ENCODE measurements around the gene CMPK1. TPM values are rescaled to one million over a fixed set of nuclear protein-coding genes. Genes with fewer than 3 reads are reported as not detected.

The CMPK1 gene
- total and polyA plus RNA-seq, 2 of the 8 experiments (the other 6 are each of a cell fraction or from before 2014, with no cell fraction given) = 6.0 to 36.9 TPM

DNA sequence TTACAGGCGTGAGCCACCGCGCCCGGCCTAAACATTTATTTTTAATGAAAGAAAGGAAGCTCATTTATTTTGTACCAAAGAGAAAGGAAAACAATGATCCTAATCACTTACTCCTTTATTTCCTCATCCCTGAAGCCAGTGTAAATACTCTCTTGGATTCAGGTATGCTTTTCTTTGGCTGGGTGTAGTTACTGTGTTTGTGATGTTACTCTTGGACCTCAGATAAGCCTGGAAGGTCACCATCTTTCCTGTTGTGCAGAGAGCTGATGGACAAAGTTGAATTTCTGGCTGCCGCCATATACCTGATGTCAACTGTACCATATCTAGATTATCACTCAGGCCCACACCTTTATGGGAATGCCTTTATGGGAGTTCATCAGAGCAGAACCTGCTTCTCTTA lies 47.1 kb downstream of the CMPK1 start (continued):
- TF ChIP-seq, protein P1, sequence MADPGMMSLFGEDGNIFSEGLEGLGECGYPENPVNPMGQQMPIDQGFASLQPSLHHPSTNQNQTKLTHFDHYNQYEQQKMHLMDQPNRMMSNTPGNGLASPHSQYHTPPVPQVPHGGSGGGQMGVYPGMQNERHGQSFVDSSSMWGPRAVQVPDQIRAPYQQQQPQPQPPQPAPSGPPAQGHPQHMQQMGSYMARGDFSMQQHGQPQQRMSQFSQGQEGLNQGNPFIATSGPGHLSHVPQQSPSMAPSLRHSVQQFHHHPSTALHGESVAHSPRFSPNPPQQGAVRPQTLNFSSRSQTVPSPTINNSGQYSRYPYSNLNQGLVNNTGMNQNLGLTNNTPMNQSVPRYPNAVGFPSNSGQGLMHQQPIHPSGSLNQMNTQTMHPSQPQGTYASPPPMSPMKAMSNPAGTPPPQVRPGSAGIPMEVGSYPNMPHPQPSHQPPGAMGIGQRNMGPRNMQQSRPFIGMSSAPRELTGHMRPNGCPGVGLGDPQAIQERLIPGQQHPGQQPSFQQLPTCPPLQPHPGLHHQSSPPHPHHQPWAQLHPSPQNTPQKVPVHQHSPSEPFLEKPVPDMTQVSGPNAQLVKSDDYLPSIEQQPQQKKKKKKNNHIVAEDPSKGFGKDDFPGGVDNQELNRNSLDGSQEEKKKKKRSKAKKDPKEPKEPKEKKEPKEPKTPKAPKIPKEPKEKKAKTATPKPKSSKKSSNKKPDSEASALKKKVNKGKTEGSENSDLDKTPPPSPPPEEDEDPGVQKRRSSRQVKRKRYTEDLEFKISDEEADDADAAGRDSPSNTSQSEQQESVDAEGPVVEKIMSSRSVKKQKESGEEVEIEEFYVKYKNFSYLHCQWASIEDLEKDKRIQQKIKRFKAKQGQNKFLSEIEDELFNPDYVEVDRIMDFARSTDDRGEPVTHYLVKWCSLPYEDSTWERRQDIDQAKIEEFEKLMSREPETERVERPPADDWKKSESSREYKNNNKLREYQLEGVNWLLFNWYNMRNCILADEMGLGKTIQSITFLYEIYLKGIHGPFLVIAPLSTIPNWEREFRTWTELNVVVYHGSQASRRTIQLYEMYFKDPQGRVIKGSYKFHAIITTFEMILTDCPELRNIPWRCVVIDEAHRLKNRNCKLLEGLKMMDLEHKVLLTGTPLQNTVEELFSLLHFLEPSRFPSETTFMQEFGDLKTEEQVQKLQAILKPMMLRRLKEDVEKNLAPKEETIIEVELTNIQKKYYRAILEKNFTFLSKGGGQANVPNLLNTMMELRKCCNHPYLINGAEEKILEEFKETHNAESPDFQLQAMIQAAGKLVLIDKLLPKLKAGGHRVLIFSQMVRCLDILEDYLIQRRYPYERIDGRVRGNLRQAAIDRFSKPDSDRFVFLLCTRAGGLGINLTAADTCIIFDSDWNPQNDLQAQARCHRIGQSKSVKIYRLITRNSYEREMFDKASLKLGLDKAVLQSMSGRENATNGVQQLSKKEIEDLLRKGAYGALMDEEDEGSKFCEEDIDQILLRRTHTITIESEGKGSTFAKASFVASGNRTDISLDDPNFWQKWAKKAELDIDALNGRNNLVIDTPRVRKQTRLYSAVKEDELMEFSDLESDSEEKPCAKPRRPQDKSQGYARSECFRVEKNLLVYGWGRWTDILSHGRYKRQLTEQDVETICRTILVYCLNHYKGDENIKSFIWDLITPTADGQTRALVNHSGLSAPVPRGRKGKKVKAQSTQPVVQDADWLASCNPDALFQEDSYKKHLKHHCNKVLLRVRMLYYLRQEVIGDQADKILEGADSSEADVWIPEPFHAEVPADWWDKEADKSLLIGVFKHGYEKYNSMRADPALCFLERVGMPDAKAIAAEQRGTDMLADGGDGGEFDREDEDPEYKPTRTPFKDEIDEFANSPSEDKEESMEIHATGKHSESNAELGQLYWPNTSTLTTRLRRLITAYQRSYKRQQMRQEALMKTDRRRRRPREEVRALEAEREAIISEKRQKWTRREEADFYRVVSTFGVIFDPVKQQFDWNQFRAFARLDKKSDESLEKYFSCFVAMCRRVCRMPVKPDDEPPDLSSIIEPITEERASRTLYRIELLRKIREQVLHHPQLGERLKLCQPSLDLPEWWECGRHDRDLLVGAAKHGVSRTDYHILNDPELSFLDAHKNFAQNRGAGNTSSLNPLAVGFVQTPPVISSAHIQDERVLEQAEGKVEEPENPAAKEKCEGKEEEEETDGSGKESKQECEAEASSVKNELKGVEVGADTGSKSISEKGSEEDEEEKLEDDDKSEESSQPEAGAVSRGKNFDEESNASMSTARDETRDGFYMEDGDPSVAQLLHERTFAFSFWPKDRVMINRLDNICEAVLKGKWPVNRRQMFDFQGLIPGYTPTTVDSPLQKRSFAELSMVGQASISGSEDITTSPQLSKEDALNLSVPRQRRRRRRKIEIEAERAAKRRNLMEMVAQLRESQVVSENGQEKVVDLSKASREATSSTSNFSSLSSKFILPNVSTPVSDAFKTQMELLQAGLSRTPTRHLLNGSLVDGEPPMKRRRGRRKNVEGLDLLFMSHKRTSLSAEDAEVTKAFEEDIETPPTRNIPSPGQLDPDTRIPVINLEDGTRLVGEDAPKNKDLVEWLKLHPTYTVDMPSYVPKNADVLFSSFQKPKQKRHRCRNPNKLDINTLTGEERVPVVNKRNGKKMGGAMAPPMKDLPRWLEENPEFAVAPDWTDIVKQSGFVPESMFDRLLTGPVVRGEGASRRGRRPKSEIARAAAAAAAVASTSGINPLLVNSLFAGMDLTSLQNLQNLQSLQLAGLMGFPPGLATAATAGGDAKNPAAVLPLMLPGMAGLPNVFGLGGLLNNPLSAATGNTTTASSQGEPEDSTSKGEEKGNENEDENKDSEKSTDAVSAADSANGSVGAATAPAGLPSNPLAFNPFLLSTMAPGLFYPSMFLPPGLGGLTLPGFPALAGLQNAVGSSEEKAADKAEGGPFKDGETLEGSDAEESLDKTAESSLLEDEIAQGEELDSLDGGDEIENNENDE (IDR thresholded peaks at IDR 0.05; ENCODE audit: insufficient replicate concordance, low read length) = no peak
- TF ChIP-seq CBX8 (IDR thresholded peaks at IDR 0.05; ENCODE audit: borderline replicate concordance, low read depth, low read length) (no peak), GABPA (IDR thresholded peaks at IDR 0.05; ENCODE audit: borderline replicate concordance, insufficient read depth, low read length) (no peak), NANOG (IDR thresholded peaks at IDR 0.05; ENCODE audit: insufficient read depth, low read depth, low read length, poor library complexity, severe bottlenecking) (no peak), CTBP2 (IDR thresholded peaks at IDR 0.05; ENCODE audit: borderline replicate concordance, insufficient read depth, insufficient read length, low read length) (no peak), YY1 (IDR thresholded peaks at IDR 0.05; ENCODE audit: low read depth, low read length) (no peak)
- TF ChIP-seq, protein P2, sequence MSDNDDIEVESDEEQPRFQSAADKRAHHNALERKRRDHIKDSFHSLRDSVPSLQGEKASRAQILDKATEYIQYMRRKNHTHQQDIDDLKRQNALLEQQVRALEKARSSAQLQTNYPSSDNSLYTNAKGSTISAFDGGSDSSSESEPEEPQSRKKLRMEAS (IDR thresholded peaks at IDR 0.05) = no peak
- TF ChIP-seq, protein P3, sequence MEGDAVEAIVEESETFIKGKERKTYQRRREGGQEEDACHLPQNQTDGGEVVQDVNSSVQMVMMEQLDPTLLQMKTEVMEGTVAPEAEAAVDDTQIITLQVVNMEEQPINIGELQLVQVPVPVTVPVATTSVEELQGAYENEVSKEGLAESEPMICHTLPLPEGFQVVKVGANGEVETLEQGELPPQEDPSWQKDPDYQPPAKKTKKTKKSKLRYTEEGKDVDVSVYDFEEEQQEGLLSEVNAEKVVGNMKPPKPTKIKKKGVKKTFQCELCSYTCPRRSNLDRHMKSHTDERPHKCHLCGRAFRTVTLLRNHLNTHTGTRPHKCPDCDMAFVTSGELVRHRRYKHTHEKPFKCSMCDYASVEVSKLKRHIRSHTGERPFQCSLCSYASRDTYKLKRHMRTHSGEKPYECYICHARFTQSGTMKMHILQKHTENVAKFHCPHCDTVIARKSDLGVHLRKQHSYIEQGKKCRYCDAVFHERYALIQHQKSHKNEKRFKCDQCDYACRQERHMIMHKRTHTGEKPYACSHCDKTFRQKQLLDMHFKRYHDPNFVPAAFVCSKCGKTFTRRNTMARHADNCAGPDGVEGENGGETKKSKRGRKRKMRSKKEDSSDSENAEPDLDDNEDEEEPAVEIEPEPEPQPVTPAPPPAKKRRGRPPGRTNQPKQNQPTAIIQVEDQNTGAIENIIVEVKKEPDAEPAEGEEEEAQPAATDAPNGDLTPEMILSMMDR (IDR thresholded peaks at IDR 0.05; ENCODE audit: control extremely low read depth in 1 of 3, insufficient read depth in 1 of 3, low read depth in 1 of 3, low read length in 3 of 3) = no peak
